HG03558 (cell line): ENCODE measurements around the gene WLS.

ENCODE experiments used
- ATAC-seq: cut with Tn5 transposase; IDR thresholded peaks from one replicate; pipeline ENCODE4 v1.9.1; 2021; ENCODE audit warnings: moderate number of reproducible peaks; ENCODE audit not compliant: unreplicated experiment; ENCODE audit errors: extremely low read depth

WLS gene

DNA sequence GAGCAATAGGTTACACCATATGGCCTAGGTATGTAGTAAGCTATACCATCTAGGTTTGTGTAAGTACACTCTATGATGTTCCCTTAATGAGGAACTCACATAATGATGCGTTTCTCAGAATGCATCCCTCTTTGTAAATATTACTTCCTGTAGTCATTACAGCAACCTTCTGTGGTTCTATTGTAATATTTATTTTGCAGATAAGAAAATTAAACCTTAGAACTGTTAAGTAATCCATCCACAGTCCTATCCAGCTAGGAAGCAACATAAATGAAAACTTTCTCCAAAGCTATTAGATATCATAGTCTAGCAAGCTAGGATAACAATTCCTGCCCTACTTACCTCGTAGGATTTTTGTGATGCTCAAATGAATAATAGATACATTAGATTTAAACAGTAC is 88.7 kb downstream of the WLS start:
- no peak for ATAC-seq

DNA sequence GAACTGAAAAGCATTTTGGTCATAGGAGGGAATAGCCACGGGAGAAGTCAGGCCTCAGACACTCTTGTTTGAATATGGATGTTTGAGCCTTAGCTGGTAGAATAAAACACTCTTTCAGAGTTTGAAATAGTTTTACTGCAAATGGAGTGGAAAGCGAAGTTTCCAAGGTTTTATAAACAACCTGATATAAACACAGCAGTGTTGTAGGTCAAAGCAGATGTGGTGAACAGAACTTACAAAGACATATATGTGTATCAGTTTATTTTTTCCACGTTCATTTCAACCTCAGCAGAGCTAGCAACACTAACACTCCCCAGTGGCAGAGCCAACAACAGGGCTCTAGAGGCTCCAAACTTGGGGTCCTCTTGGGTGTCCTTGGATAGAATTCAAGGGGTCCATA is 89.9 kb downstream of the WLS start:
- no peak for ATAC-seq

DNA sequence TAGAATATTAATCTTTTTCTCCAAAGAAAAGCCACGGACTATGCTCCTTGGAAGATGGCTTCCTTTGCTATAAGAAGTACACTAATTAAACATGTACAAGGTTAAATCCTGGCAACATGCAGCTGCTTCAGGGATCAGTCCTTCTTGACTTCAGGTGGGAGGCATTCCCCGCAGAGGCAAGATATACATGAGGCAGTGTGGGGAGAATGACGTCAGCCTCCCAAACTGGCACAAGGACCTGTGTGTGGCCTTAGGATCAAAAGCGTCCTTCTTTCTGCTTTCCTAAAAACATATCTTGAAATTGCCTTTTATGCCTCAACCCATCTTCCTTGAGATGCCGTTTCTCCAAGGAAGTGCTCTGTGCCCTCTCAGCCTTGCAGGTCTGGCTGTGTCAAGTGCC is 90.3 kb downstream of the WLS start:
- no peak for ATAC-seq

DNA sequence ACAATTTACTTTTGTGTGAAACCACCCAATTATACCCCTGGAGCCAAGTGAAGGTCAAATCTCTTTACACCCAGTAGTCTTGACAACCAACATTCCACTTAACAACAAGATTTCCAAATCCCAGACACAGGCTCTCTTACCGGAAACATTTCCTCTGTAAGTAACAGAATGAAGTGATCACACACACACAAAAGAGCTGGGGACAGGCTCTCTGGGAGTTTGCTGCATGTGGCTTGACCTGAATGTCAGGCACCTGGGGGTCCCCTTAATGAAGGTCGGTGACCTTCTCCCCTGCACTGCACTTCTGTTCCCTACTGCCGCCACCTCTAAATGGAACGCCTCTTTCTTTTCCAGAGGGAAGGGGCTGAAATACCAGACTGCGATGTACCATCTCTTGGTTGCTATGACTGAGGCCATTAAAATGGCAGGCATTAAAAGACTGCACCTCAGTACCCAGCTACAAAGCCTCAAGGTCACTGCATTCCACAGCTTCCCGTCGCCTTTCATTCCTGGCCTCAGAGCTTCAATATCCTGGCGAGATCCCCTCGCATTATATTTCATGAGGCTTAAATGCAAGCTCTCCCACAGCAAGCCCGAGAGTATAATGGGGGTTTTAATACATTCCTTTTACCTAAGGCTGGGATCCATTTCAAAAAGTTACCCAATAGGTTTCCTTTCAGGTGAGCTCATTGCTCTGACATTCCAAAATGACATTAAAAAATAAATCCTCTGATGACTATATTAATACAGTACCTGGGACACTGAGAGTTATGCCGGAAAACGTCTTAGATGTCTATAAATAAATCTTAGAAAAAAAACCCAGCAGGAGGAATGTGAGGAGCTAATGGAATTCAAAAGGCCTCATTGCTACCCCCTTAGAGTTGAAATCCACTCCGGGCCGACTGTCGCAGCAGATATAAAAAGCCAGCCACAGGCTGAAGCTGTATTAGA is 91.0 kb downstream of the WLS start:
- no peak for ATAC-seq

DNA sequence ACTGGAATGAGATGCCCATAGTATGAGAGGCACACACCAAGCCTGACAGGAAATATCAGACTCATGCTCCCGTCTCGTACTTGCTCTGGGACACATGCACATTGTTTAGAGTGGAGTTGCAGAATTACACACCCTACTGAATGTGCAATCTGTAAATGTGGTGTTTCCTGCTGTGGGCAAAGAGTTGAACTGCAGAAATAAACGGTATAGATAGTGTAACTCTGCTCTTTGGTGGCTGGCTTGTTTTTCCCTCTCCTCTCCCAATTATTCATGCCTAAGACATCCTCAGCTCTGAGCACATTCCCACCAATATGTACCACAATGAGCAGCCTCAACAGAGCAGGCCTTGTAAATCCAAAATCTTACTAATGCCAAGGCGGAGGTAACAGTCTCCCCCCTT is 91.8 kb downstream of the WLS start:
- ATAC-seq = no peak

DNA sequence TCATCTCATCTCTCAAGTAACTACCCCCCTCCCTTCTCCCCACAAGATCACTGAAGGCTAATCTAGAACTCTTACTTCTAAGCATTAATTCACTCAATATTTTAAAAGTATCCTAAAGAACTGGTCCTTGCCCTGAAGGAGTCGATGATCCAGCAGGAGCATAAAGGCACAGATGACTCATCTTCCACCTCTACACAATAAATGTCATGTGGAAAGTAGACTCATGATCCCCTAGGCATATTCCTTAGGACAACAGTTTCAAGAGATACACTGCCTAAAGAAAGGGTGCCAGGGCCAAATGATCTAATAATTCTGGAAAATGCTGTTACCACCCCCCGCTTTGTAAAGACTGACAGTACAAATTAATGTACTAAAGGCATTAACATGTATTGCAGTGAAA is 96.1 kb downstream of the WLS start:
- no peak for ATAC-seq

DNA sequence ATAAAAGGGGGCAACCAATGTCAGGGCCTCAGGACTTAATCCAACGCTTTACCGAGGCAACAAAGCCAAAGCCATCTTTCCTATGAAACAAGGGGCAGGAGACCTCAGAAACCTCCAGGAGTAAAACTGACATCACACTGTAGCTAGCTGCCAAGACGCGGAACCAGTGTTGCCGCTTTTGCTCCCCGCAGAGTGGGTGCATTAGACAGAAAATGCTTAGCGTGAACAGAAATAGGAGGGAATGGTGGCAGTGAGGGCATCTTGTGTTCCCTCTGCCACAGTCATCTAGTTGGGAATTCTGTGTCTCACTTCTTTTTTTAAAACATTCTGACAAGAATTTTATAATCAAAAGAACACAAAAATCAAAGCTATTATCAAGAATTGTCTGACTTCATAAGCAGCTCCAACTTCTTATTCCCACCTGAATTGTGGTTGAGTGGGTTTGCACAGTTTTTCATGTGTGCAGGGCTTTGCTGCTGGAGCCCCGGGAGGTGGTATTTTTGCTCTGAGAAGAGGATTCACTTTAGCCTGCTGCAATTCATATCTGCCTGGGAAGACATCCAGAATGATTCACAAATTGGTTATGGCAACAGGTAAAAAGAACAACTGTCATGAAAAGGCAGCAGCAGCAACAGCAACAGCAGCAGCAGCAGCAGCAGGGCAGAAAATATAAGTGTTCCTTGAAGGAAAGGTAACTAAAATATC is 99.7 kb downstream of the WLS start:
- no peak for ATAC-seq

DNA sequence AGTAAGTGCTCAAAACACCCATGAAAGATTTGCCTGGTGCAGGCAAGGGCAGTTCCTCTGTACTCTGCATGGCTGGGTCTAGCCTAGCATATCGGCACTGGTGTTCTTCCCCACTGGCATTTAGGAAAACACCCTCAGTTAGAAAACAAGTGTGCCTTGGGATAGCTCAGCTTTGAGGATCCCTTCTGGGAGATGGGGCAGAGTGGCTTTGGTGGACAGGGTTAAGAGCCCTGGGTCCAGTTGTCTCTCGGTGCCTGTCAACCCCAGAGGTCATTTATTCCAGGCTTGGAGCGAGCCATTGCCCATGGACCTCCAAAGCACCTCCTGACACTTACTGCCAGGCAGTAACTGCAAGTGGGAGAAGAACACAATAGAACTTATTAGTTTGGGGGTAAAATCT is 101.1 kb downstream of the WLS start:
- ATAC-seq = no peak

DNA sequence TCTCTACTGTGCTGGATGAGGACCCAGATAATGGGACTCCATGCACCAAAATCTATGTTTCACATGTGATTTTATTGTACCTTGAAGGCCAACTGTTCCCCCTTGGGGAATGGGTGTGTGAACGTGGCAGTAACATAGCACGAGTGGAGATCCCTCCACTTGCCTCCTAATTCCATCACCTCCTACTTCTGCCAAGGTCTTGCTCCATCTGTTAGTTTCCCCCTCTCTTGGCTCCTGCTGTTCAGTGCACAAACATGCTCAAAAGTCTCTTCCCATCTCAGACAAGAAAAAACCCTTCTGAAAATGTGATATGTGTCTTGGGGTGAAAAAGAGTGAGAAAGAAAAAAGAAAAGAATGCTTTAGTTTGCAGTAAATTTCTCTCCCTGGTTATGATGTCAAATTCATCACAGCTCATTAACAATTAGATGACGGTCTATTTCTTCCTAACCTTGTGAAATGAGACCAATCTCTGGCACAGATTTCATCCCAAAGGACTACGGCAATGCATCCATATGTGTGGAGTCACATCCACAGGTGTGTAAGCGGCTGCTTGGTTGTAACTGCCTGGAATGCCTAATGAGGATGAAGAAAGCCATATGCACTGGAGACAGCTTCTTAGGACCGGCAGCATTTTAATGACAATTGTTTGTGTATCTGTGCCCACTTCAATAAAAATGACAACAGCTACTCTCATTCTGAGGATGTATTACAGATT is 102.6 kb downstream of the WLS start:
- no peak for ATAC-seq

DNA sequence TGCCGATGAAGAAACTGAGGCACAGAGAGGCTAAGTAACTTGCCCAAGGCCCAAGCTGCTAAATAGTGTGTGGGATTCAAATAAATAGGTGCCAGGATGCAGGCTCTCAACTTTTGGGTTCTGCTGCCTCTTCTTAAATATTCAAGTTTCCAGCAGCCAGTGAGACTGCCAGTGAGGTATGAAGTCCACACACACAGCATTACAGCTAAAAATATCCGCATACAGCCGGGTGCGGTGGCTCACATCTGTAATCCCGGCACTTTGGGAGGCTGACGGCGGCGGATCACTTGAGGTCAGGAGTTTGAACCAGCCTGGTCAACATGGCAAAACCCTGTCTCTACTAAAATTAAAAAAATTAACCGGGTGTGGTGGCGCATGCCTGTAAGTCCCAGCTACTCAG is 103.5 kb downstream of the WLS start:
- no peak for ATAC-seq

DNA sequence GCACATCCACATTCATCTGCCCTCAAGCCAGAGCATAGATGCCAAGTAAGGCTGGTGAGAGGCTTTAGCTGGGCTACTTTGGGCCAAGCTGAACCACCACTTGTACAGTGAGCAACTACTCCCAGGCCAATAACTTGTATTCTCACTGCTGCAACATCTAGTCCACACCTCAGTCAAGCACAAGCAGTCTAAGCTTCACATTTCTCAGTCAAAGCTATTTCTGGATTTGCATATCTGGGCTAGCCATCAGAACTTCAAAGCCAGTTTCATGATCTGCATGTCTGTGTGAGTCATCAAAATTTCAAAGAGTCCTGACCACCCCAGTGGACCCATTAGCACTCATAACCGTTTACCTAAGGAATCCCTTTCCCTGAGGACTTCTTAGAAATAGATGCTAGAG is 104.2 kb downstream of the WLS start:
- ATAC-seq = peak; percentile 71

DNA sequence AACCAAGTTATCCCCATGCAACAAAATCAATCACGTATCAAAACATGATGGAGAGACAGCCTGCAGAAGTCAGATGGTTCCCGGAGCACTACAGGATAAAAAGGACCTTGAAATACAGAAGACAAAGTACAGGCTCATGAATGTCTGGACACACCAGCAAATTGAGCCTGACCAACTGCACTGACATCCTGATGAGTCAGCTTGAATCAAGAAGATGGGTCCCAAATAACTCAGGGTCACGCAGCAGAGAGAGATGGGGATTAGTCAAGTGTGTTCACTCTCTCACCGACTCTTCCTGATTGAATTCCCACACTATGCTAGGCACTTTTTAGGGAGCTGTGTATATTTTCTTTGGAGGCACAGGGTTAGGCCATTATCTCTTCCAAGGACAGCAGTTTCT is 110.8 kb downstream of the WLS start:
- ATAC-seq = no peak

DNA sequence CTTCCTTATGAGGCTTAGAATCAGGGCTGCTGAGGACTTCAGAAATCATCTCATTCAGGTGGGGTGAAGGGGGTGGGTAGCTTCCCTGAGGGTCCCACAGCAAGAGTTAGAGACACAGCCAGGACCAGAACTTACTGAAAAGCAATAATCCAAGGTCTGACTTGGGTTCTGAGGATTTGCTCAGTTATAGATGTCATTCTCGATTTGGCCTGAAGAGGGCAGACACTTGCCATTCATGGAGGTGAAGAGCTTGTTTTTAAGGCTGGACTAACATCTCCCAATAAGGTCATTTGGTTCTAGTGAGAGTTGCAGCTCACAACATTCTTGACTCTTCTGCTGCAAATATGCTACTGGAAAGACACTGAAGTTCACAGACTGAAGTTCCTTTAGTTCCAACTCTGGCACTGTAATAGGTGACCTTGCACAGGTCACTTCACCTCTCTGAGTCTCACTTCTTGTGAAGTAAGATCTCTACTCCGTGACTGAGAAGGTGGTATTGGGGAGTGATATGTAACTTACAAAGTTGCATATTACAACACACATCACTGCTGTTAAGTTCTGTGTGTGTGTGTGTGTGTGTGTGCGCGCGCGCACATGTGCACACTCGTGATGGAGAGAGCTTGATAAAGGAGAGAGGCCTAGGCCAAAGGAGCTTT is 112.1 kb downstream of the WLS start:
- ATAC-seq = no peak

DNA sequence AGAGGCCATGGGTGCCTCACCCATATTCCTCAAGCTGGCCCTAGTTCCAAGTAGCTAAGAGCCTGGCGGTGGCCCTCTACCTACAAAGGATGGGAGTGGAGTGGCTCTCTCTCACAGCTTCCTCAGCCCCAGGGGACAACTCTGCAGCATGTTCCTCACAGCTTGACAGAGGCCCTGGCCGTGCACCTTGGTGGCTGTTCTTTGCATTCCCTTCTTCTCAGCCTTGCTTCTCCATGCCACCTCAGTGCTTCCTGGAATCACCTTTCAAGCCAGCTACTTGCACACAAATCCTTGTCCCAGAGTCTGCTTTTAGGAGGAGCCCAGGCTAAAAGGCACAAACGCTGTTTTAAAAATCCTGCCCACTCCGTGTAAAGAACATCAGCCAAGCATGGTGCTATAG is 112.9 kb downstream of the WLS start:
- no peak for ATAC-seq

DNA sequence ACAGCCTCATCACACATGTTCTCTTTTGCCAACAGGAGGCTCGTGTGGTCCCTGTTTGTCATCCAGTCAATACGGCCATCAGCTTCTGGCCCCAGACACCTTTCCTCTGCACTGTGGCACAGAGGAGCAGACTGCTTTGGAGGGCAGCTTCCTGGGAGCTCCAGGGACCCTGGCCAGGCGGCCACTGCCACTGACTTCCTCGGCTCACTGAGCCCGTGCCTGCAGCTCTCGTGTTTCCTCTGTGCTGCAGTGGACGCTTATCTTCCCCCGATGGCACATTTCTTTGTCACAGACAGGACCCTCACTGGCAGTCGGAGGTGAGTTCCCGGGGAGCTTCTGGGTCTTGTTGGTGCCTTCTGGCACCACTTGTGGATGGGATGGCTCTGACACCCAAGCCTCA is 114.9 kb downstream of the WLS start:
- no peak for ATAC-seq

DNA sequence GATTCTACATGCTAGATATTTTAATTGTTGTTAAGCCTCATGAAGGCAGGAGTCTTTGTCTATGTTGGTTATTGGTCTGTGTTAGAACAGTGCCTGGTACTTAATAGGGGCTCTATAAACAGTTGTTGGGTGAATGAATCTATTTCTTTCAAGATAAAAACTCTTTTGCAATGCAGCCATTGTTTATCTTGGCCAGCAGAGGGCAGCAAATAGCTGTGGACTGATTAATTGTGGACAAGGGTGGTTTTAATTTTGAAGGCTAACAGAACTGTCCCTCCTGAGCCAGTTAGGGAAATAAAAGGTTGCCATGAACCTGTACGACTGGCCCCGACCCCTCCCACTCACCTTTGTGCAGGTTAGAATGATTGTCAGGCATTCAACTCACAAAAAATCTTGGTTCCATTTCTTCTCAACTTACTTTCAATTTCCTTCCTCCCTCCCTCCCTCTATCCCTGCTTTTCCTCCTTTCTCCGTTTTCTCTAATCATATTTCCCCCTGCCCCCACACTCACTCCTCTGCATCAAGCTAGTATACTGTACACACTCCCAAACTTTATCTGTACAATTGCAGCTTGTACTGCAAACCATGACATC is 115.6 kb downstream of the WLS start:
- ATAC-seq = no peak

DNA sequence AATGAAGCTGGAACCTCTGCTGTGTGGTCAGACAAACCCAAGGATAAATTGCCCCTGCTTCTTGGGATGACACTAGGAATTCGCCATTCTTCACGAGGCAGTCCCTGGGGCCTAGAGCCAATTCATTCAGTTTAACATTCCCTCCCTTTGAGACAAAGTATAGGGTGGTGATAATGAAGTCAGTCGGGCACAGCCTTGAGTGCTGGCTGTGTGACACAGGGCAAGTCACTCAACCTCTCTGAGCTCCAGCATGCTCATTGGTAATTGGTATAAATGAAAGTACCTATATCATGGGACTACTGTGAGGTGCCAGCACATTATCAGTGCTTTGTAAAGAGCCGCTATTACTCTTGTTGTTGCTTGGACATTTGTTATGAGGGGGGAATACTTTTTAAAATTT is 117.0 kb downstream of the WLS start:
- ATAC-seq = no peak

DNA sequence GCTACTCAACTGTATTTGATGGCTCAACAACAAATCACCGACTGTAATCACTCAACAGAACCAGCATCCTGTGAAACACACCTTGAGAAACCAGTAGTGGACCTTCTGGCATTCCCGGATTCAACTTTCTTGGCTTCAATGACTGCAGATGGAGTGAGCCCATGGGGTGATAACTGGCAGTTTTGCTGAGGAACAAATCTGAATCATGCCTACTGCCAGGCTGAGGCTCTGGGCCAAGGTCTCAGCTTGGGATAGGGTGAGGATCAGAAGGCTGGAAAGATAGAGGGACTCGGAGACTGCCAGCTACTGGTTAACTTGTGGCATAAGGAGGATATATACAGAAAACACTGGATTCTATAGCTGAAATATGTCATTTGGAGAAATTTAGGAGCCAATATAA is 118.4 kb downstream of the WLS start:
- no peak for ATAC-seq

DNA sequence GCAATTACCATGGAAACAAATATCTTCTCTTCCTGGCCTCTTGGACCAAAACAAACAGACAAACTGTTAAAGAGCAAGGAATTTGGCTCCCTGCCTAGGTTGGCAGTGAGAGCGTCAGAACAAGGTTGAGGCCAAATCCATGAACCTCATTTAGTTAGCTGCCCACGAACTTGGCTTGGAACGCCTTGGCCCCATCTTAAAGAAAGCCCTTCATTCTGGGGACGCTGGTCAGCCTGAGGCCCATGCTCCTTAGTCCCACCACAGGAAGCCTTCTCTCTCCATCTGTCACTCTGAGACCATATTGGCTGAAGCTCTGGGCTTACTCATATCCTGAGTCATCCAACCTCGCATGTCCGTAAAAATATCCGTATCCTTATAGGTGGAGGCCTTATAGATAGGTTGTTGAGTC is 119.5 kb downstream of the WLS start:
- no peak for ATAC-seq
